Measurements from ENCODE around the gene CDKN1B.

The CDKN1B gene

GRCh38 chr12:12716793-12717585 lies at the start of gene CDKN1B:
Gene CDKN1B (plus strand): TSS chr12:12717368. CDS start chr12:12717840, 472 bp downstream.
- peak; percentile 97 for DNase-seq (ENCODE audit: low spot score)

GRCh38 chr12:12668005-12668404 lies 49.2 kb upstream of the CDKN1B start:
- no peak for DNase-seq (ENCODE audit: low spot score)

GRCh38 chr12:12669020-12669419 lies 48.1 kb upstream of the CDKN1B start:
- DNase-seq (ENCODE audit: low spot score), result no peak

- DNase-seq (ENCODE audit: low spot score), result no peak
Measured at GRCh38 chr12:12671850-12672660, 45.1 kb upstream of the CDKN1B start.

- DNase-seq (ENCODE audit: low spot score), result no peak
Measured at GRCh38 chr12:12673296-12673695, 43.9 kb upstream of the CDKN1B start.

GRCh38 chr12:12676605-12677004 lies 40.6 kb upstream of the CDKN1B start:
- no peak for DNase-seq (ENCODE audit: low spot score)

- no peak for DNase-seq (ENCODE audit: low spot score)
Measured at GRCh38 chr12:12681061-12681765, 36.0 kb upstream of the CDKN1B start.

GRCh38 chr12:12682284-12682683 lies 34.9 kb upstream of the CDKN1B start:
- DNase-seq (ENCODE audit: low spot score), result no peak

GRCh38 chr12:12683136-12683697 lies 34.0 kb upstream of the CDKN1B start:
- DNase-seq (ENCODE audit: low spot score), result no peak

GRCh38 chr12:12683725-12684124 lies 33.4 kb upstream of the CDKN1B start:
- DNase-seq (ENCODE audit: low spot score), result no peak

GRCh38 chr12:12684375-12685106 lies 32.6 kb upstream of the CDKN1B start:
- DNase-seq (ENCODE audit: low spot score), result peak; percentile 24

- DNase-seq (ENCODE audit: low spot score), result no peak
Measured at GRCh38 chr12:12685305-12685704, 31.9 kb upstream of the CDKN1B start.

- DNase-seq (ENCODE audit: low spot score), result no peak
Measured at GRCh38 chr12:12686472-12686871, 30.7 kb upstream of the CDKN1B start.

- DNase-seq (ENCODE audit: low spot score), result no peak
Measured at GRCh38 chr12:12686925-12687324, 30.2 kb upstream of the CDKN1B start.

GRCh38 chr12:12689647-12690300 lies 27.4 kb upstream of the CDKN1B start:
- DNase-seq (ENCODE audit: low spot score), result no peak

GRCh38 chr12:12691549-12691948 lies 25.6 kb upstream of the CDKN1B start:
- DNase-seq (ENCODE audit: low spot score), result no peak

- DNase-seq (ENCODE audit: low spot score), result peak; percentile 65
Measured at GRCh38 chr12:12693111-12693671, 24.0 kb upstream of the CDKN1B start.

GRCh38 chr12:12696562-12697383 lies 20.4 kb upstream of the CDKN1B start:
- peak; percentile 93 for DNase-seq (ENCODE audit: low spot score)

- no peak for DNase-seq (ENCODE audit: low spot score)
Measured at GRCh38 chr12:12699345-12699744, 17.8 kb upstream of the CDKN1B start.

GRCh38 chr12:12700254-12700653 lies 16.9 kb upstream of the CDKN1B start:
- no peak for DNase-seq (ENCODE audit: low spot score)
